SK-N-SH (cell line): ENCODE results near the gene KIAA0319L.

ENCODE experiments used
- POLR2AphosphoS5 ChIP-seq: IDR thresholded peaks from 2 replicates; pipeline ENCODE4 v1.6.1; 2012; ENCODE audit warnings: low read depth, low read length
- RFX5 ChIP-seq: IDR thresholded peaks from 2 replicates; pipeline ENCODE4 v1.6.1; 2012; ENCODE audit warnings: mild to moderate bottlenecking, improper control_type of control experiment, low read length
- RXRA ChIP-seq: IDR thresholded peaks from 2 replicates; pipeline ENCODE4 v1.4.0; 2012; ENCODE audit warnings: low read depth, mild to moderate bottlenecking, borderline replicate concordance
- TF ChIP-seq, protein P1 (sequence below): fragments of 200-600 bp; sonication (generic); IDR thresholded peaks from 2 replicates; pipeline ENCODE4 v1.6.1; 2017; ENCODE audit warnings: antibody characterized with exemption, mild to moderate bottlenecking, moderate library complexity
- TF ChIP-seq, protein P2 (sequence below): fragments of 150-350 bp; IDR thresholded peaks from 2 replicates; pipeline ENCODE4 v1.6.1; 2016; ENCODE audit warnings: mild to moderate bottlenecking, low read depth, low read length

DNA sequence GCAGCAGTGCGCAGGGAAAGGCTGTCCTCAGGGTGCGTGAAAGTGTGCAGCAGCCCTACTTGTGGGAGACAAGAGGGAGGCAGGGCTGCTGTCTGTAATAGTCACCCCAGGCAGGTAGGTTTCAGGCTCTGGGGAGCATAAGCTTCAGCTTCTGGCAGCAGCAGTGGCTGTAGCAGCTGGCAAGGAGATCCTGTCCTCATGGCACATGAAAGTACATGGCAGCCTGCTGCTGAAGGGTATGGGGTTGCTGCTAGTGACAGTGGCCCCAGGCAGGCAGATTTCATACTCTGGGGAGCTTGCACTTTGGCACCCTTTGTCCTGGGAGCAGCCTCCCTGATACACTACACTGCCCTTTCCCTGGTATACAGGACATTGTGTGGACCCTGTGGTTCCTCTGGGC is 26.3 kb downstream of the KIAA0319L start:
- TF ChIP-seq RXRA (no peak), RFX5 (no peak), POLR2AphosphoS5 (no peak)
- TF ChIP-seq, protein P1, sequence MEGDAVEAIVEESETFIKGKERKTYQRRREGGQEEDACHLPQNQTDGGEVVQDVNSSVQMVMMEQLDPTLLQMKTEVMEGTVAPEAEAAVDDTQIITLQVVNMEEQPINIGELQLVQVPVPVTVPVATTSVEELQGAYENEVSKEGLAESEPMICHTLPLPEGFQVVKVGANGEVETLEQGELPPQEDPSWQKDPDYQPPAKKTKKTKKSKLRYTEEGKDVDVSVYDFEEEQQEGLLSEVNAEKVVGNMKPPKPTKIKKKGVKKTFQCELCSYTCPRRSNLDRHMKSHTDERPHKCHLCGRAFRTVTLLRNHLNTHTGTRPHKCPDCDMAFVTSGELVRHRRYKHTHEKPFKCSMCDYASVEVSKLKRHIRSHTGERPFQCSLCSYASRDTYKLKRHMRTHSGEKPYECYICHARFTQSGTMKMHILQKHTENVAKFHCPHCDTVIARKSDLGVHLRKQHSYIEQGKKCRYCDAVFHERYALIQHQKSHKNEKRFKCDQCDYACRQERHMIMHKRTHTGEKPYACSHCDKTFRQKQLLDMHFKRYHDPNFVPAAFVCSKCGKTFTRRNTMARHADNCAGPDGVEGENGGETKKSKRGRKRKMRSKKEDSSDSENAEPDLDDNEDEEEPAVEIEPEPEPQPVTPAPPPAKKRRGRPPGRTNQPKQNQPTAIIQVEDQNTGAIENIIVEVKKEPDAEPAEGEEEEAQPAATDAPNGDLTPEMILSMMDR, result no peak
- TF ChIP-seq, protein P2, sequence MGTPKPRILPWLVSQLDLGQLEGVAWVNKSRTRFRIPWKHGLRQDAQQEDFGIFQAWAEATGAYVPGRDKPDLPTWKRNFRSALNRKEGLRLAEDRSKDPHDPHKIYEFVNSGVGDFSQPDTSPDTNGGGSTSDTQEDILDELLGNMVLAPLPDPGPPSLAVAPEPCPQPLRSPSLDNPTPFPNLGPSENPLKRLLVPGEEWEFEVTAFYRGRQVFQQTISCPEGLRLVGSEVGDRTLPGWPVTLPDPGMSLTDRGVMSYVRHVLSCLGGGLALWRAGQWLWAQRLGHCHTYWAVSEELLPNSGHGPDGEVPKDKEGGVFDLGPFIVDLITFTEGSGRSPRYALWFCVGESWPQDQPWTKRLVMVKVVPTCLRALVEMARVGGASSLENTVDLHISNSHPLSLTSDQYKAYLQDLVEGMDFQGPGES, result no peak
